AML-193 (cell line): Measurements from ENCODE around the gene ADAT1.

Experiments used
- DNase-seq, 2 experiments: peaks; one replicate each; lab custom pipeline; 2025; lab: John Stamatoyannopoulos, UW

Gene ADAT1, protein sequence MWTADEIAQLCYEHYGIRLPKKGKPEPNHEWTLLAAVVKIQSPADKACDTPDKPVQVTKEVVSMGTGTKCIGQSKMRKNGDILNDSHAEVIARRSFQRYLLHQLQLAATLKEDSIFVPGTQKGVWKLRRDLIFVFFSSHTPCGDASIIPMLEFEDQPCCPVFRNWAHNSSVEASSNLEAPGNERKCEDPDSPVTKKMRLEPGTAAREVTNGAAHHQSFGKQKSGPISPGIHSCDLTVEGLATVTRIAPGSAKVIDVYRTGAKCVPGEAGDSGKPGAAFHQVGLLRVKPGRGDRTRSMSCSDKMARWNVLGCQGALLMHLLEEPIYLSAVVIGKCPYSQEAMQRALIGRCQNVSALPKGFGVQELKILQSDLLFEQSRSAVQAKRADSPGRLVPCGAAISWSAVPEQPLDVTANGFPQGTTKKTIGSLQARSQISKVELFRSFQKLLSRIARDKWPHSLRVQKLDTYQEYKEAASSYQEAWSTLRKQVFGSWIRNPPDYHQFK

DNA sequence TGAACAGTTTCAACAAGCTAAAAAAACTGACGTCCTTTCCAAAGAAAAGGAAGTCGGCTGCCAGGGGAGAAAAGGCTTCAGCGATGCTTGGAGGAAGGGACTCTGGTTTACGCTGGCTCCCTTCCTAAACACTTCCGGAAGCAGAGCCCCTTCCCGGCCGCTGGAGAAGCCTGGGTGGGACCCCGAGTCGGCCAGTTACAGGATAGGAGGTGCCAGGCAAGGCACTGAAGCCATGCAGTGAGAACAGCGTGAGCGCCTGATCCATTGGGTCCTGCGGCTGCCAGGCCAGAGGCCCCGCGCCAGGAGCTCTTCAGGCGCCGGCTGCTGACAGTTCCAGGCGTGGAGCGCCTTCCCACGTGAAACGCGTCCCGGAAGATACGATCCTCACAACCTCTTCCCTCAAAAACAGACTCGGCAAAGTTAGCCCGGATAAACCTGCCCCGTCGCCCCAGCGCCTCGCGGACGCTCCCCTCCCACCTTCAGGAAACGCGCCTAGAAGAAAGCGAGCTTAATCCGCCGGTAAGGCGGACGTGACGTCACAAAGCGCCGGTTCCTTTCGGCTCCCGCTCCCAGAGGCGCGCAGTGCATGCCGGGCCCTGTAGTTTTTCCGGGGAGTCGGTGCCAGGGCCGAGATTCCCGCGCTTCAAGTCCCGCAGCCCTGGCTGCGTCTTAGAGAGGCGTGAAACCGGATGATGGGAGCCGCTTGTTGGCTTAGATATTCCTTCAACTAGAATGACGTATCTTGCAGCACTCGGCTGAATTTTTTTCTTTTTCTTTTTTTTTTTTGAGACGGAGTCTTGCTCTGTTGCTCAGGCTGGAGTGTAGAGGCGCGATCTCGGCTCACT, at the start of gene ADAT1:
Gene ADAT1, minus strand, starts transcription at position 521 of the 845 bp plus-strand sequence. CDS start 2,482 bp downstream, outside the sequence.
- peak; percentile 92 to 95 for DNase-seq

DNA sequence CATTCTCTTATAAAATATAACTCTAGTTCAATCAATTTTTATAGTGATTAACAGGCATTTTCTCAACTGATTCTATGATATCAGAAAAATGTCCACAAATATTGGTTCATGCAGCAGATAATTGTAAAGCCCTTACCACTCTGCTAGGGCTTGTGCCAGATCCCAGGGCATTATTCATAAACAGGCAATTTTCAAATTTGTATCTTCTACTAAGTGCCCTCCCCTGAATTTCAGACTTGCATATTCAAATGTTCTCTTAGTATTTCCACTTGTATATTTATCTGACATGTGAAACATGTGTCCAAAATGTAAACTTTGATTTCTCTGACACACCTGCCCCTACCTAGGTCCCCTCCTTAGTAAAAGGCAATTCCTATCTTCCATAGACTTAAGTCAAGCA, 44.4 kb upstream of the ADAT1 start:
- no peak for DNase-seq

DNA sequence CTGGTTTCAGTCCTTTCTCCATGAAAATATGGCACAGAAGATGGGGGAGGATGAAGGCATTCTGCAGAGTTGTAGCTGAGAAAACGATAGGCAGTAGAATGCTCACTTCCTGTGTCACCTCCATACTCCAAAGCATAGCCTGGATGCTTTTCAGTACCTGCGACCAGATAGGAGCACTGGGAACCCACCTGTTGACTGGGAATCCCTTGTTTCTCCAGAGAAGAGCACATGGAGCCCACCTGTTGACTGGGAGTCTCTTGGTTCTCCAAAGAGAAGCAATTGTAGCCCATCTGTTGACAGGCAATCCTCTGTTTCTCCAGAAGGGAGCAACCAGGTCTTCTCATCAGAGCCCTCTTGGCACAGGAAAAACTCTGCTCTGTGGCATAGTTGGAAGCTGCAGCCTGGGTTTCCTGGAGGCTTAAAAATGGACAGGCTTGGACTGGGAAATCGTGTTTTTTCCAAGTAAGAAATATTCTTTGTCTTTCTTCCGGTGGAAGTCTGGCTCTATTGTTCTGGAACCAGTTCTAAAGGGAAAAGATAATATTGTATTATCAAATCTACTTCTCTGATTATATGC, 37.7 kb upstream of the ADAT1 start:
- DNase-seq, result no peak

DNA sequence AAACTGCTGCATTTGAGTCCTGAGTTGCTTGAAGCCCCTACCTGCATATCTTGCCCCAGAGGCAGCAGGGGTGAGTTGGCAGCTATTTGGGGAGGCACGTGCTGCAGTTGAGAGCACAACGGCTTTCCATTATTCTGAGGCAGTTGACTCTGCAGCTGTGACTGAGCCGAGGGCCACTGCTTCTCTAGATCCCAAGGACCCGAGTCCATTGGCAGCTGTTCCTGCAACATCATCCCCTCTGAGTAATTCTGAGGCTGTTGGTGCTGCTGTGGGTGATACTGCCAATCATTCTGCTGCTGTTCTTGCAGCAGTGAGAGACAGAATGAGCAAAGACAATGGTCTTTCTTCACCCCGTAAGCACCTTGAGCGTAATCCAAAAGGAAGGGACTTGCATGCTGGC, 37.2 kb upstream of the ADAT1 start:
- no peak for DNase-seq

DNA sequence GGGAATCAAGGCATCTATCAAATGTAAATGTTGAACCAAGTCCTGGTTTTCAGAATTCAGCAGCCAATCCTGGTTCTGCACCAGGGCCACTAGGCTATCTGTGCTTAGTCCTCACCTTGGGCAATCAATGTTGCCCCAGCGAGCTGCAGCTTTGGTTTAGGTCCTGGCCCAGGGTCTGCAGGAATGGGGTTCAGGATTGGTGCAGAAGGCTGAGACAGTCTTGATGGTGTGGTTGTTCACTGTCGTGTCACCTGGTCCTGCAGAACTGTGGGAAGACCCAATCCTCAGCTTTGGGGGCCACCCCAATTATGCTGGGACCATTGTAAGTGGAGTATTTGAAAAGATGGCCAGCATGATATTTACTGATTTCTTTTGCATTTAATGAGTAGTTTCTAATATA, 35.1 kb upstream of the ADAT1 start:
- DNase-seq, result no peak

DNA sequence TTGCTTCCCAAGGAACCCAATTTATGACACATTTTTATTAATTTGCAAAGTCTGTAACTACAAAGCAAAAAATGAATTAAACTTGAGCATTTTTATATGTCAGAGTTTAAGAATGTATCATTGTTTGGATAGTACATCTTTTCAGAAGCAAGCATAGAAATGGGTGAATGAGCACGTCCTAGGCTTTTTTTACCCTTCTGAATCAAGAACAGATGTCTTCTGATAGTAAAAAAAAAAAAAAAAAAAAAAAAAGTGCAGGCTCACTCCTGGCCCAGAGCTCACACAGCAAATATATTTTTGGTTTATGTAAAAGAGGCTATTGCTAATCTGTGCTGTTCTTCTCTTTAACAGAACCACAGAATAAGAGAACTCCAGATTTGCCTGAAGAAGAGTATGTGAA, 30.8 kb upstream of the ADAT1 start:
- DNase-seq, result no peak

DNA sequence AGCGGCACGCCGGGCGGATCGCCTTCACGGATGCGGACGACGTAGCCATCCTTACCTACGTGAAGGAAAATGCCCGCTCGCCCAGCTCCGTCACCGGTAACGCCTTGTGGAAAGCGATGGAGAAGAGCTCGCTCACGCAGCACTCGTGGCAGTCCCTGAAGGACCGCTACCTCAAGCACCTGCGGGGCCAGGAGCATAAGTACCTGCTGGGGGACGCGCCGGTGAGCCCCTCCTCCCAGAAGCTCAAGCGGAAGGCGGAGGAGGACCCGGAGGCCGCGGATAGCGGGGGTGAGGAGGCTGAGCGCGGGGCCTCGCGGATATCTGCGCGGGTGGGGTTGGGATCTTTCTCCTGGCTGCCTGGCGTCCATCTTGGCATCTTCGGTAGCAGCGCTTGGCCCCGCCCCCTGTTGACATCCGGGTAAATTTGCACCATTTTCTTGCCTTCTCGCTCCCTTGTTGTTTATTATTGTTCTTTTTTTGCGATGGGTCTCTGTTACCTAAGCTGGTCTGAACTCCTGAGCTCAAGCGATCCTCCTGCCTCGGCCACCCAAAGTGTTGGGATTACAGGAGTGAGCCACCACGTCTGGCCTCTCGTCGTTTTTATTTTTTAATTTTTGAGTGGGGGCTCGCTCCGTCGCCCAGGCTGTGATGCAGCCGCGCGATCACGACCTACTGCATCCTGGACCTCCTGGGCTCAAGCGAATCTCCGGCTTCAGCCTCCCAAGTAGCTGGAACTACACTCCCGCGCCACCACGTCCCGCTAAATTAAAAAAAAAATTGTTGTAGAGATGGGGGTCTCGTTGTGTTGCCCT, 25.4 kb upstream of the ADAT1 start:
- DNase-seq, result peak; percentile 57 to 58

DNA sequence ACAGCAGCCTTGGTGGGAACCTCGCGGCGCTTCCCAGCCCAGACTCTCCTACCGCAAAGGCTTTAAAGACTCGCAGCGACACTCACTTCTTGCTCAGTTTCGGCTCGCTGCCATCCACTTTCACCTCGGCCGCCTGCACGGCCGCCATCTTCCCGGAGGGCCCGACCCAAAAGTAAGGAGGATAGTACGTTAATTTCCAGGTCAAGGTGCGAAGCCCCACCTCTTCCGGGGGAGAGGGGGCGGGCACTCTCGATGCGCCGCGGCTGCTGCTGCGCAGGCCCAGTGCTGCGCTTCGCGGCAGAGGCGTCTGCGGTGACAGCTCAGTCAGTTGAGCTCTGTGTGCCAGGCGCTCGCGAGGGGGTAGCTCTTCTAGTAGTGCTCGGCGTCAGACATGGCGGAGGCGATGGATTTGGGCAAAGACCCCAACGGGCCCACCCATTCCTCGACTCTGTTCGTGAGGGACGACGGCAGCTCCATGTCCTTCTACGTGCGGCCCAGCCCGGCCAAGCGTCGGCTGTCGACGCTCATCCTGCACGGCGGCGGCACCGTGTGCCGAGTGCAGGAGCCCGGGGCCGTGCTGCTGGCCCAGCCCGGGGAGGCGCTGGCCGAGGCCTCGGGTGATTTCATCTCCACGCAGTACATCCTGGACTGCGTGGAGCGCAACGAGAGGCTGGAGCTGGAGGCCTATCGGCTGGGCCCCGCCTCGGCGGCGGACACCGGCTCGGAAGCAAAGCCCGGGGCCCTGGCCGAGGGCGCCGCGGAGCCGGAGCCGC, 24.6 kb upstream of the ADAT1 start, which contains the start of the genes KARS1 and TERF2IP:
Gene KARS1, minus strand, starts transcription at position 174 of the 773 bp plus-strand sequence. Its CDS starts 26 bp downstream, at position 148.
Gene TERF2IP, plus strand, starts transcription at position 282 of the 773 bp plus-strand sequence. Its CDS starts 110 bp downstream, at position 392.
- DNase-seq, result peak; percentile 85 to 89

DNA sequence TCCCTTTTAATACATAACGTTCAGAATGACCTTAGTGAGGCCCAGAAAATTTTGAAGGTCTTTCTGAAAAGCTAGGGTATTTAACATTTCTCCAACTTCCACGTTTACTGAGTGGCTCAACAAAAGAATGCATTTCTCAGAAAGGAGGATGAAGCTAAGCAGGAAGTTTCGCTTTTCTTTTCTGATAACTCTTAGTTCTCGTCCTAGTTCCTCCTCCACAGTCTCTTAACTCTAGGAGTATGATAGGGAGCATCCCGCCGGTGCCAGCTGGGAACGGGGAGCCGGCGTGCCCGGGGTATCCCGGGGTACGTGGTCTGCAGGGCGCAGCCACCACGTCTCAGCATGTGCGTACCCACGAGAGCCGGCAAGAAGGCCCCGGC, 24.0 kb upstream of the ADAT1 start:
- no peak for DNase-seq

DNA sequence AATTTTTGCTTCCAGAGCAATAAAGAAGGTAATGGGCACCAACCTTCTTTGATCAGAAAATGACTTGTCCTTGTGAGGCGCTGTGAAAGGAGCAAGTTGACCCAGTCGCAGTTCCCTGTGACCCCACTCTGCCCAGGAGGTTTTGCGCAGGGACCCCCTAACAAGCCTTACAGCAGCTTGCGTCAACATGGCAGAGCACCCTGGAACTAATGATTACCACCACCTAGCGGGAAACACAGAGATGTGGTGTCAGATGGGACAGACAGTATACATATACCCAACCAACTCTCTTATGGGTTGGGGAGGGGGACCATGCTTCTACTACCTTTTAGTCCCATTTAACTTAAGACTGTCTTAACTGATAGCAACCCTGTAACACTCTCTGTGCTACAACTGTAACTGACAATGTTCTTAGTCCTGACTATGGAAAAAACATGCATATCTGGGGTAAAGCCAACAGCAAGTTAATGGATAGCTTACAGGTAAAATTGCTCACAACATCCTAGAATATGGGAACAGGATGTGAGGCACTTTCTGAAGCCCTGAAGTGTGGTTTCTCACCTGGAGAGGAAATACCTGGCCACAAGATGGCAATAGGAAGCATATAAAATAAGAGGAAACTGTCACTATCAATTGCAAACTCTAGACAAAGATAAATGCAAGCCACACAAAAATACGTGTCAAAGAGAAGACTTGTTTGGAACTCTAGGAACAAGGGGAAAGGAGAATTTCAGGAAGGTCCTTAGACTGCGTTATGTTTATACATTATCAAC, 21.3 kb upstream of the ADAT1 start:
- DNase-seq, result no peak

DNA sequence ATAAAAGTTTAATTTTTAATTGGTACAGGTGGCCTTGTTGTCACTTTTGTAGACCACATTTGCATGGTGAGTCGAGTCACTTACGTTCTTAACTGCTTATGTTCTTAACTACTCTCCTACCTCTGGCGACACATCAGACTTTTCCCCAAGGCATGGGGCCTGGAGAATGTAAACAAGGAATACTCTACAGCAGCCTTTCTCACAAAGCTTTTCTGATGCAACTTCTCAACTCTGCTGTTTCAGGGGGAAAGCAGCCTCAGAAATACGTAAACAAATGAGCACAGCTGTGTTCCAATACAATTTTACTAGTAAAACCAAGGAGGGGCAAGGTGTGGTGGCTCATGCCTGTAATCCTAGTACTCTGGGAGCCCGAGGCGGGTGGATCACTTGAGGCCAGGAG, 17.5 kb upstream of the ADAT1 start:
- no peak for DNase-seq

DNA sequence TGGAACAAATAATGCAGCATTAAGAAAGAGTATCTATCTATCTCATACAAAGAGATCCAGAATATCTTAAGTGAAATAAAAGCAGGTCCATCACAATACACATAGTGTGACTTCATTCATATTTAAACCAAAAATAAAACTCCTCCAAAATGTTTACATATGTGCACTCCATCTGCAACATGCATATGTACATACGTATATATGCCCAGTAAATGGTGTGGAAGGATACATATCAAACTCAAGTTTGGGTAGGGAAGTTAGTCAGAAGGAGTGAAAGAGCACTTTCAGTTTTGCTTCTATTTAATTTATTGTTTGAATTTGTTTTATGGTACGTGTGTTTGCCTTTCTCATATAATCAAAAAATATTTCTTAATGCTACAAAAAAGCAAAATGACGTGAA, 12.0 kb upstream of the ADAT1 start:
- DNase-seq, result no peak

DNA sequence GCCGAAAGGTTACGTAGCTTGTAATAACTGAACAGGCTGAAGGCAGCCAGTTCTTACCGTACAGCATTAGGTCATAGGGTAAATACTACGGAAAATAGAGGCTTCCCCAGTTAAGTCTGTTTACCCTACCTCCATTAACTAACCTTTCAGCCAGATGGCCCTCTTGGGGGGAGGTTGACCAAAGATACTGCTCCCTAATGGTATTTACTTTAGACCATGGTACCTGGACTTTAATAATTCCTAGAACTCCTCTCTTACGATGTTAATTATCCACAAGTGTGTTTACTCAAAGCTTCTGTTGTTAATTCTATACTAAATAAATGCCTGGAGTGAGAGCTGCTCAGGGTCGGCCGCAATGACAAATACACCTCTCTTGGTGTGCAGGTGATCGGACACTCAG, 9.8 kb upstream of the ADAT1 start:
- DNase-seq, result no peak

DNA sequence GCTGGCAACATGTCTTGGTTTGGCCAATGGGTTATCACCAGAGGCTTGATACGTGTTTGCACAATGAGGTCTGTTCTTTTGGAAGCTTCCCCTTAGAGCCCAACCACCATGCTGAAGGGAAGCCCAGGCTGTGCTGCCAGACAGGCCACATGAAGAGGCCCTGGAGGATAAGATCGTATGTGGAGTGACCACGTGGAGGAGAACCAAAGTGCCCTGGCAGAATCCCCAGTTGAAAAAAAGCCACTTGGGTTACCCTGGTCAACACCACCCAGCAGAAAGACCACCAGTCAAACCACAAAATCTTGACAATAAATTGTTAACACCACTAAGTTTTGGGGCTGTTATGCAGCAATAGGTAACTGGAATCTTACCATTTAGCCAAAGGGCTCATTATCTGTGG, 7.0 kb upstream of the ADAT1 start:
- no peak for DNase-seq

DNA sequence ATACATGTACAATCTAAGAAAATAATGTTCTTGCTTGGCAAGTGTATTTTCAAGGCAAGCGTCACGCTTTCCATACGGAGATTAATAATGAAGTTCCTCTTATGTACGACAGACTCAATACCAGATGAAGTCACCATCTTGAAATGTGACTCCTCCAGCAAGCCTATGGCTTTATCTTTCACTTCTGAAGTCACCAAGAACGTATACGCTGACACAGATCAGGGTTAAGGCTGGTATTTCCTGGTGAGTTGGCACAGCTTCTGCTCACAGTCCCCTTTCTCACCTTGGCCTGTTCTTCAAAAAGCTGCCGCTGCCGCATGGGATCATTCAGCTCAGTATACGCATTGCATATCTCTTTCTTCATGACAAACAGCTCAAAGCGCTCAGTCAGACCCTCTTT, 6.1 kb upstream of the ADAT1 start:
- no peak for DNase-seq

DNA sequence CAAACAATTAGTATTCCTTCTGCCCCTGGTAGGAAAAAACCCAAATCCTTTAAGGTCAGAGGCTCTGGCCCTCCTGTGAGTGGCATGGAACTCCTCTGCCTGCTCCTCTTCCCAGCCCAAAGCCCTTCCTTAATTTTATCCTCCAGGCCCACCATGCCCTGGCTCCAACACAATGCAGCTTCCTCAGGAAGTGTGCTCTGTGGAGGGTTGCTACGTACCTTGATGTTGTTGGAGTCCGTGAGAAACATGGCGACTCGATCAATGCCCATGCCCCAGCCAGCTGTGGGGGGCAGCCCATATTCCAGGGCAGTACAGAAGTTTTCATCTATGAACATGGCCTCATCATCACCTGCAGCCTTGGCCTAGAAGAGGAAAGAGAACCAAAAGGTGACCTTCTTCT, 5.3 kb upstream of the ADAT1 start:
- no peak for DNase-seq

DNA sequence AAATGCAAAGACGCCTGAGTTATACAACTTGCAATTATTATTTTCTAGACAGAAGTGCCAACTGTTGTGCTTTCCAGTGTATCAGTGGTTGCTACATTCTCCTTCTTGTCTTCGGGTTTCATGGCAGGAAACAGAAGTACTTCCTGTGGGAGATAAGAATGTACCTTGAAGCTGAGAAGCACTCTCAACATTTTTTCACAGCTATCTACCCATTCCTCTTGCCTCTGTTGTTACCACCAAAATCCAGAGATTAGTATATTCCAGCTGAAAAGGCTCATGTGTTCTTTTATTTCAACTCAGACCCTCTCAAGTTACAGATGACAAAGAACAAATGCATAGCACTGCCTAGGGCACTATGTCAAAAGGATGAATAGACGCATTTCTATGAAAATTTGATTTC, 4.8 kb upstream of the ADAT1 start:
- DNase-seq, result peak in 1 of 2 experiments; percentile 19

DNA sequence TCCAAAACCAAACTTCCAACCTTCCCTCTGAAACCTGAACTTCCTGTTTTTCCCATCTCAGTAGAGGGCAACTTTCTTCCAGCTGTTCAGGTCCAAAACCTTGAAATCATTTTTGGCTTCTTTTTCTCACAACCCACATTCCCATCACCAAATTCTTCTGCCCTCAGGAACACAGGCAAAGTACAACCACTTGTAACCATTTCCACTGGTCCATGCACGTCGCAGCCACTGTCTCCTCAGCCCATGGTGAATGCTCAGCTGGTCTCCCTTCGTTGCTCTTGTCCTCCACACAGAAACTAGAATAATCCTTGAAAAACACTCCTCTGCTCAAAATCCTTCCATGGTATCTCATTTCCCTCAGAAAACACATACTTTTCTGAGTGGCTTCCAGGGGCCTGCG, 3.7 kb upstream of the ADAT1 start:
- DNase-seq, result no peak

DNA sequence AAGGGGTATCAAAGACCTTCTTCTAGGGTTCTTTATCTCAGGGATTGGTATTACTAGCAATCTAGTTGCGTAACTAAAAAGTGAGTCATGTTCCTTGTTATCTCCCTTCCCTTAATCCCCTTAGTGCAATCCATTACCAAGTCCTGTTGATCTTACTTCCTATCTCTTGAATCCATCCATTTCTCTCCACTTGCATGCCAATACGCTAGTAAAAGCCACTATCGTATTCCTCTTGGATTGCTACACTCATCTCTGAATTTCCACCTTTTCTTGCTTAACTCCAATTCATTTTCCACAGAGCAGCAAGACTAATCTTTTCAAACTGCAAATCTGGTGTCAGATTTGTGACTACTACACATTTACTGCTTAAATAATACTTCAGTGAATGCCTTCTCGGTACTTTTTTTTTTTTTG, 1.8 kb upstream of the ADAT1 start:
- no peak for DNase-seq

DNA sequence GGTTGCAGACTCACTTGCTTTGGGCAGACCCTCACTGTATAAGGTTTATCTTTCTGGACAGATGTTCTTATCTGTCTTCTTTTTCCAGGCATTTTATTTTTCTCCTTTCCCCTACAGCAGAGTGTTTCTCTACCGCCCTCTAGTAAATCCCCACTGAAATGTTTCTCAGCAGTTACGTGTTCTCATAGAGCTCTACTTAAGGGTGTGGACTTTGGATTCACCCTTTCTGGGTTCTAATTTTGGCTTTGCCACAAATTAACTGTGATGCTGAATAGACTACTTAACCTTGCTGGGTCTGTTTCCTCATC, 2.0 kb downstream of the ADAT1 start:
- peak; percentile 31 to 48 for DNase-seq
